Renal cortex interstitium (tissue), 11 donors: ENCODE measurements around the gene RNF40. TPM values are rescaled to one million over a fixed set of nuclear protein-coding genes. Genes with fewer than 3 reads are reported as not detected.
A peak's percentile ranks its signal among the peaks of the same experiment; 100 is the strongest.

Experiments used
- DNase-seq, 11 donors: peaks; one replicate each; pipeline ENCODE4 v3.0.0-alpha.2; 2013; ENCODE audit warnings: low read depth in 9 of 11, low spot score in 4 of 11; ENCODE audit errors: extremely low read depth in 1 of 11
- polyA plus RNA-seq, 3 donors: library from polyadenylated mRNA; unstranded; fragments of 120-200 nt; gene quantifications; one replicate each; pipeline ENCODE4 v1.2.1, GENCODE V29; 2013; ENCODE audit not compliant: insufficient read length in 3 of 3

Gene RNF40
- polyA plus RNA-seq, 3 donors: 119 to 124 (median 120) TPM

GRCh38 chr16:30736995-30737793 is 24.9 kb upstream of the RNF40 start:
- no peak for DNase-seq

GRCh38 chr16:30737794-30738648 is 24.1 kb upstream of the RNF40 start:
- DNase-seq: no peak

DNA sequence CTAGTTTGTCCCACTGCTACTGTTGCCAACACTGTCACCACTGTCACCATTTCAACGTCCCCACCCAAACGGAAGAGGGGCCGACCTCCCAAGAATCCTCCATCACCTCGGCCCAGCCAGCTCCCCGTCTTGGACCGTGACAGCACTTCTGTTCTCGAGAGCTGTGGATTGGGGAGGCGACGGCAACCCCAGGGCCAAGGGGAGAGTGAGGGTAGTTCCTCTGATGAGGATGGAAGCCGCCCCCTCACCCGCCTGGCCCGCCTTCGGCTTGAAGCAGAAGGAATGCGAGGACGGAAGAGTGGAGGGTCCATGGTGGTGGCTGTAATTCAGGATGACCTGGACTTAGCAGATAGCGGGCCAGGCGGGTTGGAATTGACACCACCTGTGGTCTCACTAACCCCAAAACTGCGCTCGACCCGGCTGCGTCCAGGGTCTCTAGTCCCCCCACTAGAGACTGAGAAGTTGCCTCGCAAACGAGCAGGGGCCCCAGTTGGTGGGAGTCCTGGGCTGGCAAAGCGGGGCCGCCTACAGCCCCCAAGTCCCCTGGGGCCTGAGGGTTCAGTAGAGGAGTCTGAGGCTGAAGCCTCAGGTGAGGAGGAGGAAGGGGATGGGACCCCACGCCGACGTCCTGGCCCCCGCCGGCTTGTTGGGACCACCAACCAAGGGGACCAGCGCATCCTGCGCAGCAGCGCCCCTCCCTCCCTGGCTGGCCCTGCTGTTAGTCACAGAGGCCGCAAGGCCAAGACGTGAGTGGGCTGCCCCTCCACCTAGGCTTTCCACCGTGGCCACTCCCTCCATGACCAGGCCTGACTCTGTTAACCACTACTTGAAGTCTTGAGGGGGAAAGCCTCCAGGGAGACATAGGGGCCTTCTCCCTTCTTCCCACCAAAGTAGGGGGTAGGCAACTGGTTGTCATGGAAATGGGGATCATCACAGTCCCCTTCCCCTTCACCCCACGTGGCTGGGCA is 22.9 kb upstream of the RNF40 start:
- DNase-seq: no peak

DNA sequence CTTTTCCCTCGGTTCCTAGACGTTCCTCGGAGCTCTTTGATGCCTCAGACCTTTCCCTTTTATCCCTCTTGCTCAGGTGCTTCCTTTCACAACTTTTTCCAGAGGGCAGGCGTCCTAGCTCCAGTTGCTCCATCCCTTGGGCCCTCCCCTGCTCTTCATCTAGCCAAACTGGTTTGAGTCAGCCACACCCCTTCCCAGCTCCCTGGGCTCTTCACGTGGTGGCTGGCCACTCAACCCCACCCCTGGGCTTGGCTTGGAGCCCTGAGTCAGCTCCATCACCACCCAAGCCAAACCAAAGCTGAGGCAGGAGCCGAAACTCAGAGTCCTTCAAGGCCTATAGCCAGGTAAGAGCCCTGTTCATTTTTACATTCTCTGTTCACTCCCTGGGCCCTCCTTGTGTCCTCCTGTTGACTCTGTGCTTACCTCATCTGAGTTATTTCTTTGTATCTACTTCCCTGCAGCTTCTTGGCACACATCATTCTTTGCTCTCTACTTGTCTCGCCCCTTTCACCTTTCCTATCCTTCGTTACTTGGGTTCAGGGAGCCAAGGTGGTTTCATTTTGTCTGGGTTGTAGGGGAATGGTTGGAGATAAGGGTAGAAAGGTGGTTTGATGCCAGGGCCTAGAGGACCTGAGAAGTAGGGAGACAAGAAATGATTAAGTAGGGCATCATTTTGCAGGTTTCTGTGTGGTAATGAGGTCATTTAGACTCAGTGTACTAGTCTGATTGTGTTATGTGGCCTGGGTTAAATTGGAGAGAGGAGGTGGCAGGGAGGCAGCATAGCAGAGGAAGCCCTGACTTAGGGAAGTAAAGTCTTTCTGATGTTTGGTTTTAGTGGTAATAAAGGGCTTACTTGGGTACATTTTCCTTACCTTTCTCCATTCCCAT is 21.5 kb upstream of the RNF40 start:
- peak in 5 of 11 donors; percentile 19 to 53 (median 39) for DNase-seq

GRCh38 chr16:30741461-30741914 is 20.6 kb upstream of the RNF40 start:
- DNase-seq: no peak

- DNase-seq: no peak
These were observed 18.4 kb upstream of the RNF40 start for GRCh38 chr16:30743716-30744115.

GRCh38 chr16:30744183-30744582 is 17.9 kb upstream of the RNF40 start:
- no peak for DNase-seq

DNA sequence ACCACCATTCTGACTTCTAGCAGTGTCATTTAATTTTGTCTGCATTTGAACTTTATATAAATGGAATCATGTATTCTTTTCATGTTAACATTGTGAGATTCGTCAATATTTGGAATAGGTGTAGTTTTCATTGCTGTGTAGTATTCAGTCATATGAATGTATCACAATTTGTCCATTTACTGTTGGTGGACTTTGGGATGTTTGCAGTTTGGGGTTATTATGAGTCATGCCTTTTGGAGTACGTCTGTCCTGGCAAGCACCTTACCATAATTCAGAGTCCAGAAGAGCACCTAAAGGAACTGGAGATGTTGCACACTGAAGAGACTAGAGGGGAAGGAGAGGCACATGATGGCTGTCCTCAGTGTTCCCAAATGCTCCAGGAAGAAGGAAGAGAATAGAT is 17.0 kb upstream of the RNF40 start:
- DNase-seq: no peak

DNA sequence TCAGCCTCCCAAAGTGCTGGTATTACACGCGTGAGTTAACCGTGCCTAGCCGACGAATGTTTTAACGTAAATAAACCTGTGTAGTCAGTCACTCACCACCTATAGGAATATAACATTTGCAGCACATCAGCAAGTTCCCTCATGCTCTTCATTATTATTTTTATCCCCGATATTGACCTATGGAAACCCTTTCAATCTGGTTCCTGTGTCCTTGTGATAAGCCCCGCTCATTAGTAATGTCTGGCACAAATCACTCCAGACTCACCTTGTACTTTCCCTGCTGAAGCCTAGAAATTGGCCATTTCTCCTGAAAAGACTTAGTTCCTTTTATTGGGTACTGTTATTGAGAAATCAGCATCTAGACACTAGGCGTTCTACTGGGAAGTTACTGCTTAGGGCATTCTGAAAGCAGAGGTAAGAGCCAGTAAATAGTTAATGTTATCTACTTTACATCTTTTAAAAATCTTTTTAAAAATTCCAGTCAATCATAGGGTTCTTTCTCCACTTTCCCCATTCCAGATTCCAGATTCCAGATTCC is 15.4 kb upstream of the RNF40 start:
- no peak for DNase-seq

- no peak for DNase-seq
These were observed 14.8 kb upstream of the RNF40 start for GRCh38 chr16:30747331-30747730.

GRCh38 chr16:30747799-30748633 is 14.1 kb upstream of the RNF40 start, which contains the start of gene PHKG2:
TSS of gene PHKG2 (plus strand) at chr16:30748425. CDS start at chr16:30748821, 396 bp downstream.
- peak; percentile 94 to 99 (median 98) for DNase-seq

- DNase-seq: no peak
These were observed 13.3 kb upstream of the RNF40 start for GRCh38 chr16:30748634-30749445.

- no peak for DNase-seq
These were observed 11.9 kb upstream of the RNF40 start for GRCh38 chr16:30750201-30750600.

- DNase-seq: no peak
These were observed 11.2 kb upstream of the RNF40 start for GRCh38 chr16:30750876-30751465.

DNA sequence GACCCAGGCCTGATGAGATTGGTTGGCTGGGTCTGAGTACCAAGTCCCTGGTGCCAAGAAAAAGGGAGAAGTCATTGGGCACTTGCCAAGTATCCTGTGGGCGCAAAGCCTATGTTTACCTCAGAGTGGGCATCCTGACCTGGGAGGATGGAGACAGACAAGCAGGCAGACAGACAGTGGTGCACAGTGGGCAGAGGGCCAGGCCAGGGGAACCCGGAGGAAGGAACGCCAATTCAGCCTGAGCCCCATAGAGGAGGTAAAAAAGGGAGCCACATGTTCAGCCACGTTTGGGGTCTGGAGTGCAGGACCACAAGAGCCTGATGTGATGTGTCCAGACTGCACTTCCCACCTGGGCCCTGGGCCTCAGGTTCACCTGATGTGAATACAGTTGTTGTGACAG is 8.5 kb upstream of the RNF40 start:
- DNase-seq: no peak
